ENCODE data around the gene ZNF717.
"Not testable (repeated sequence)": the region's sequence is repeated elsewhere in the genome, so short reads cannot be mapped to it uniquely, and the experiment has no call there.

The ZNF717 gene

DNA sequence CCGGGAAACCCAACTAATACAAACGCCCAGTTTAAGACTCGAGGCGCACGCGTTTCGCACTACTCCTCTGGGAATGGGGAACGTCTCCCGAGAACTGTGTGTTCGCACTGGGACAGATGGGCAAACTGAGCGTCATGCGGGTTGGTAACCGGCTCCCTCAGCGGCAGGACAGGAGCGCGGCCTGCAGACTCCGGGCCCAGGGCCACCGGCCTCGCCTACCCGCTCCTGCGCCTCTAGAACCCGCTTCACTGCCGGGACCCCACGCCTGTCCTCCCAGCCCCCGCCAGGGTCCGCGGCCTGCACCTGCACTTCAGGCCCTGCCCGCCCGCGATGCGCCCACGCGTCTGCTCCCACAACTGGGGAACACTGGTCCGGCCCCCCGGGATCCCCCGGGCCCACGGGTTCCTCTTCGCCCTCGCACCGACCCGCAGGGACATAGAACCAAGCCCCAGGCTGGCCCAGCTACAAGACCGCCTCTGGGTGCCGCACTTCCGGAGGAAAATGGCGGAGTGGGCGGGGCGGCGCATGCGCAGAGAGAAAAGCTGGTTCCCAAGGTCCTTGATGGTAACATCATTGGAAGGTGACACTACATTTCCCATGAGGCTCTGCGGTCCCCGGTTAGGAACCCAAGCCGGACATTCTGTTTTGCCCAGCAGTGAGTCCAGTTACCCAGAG, at the start of gene ZNF717:
Gene ZNF717 (minus strand): TSS at position 469 of the 675 bp plus-strand sequence. CDS start 2,187 bp downstream, outside the sequence.
- DNase-seq (ENCODE audit: low spot score), result peak; percentile 50

DNA sequence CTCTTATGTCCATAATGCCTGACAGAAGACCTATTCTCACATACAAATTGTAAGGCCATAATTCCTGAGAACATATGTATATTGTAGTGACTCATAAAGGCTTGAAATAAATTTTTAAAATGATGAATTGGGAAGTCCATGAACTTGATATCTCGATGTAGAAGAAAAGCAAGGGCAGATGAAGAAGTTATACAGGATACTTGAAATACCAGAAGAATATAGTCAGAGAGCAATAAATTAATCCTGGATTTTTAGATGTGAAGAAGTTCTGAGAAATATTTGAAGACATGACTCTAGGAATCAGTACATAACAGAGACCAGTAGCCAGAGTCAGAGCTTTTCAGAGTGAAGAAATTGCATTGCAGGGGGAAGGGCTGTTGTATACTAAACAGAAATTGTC, 45.7 kb upstream of the ZNF717 start:
- DNase-seq (ENCODE audit: low spot score), result not testable (repeated sequence)

DNA sequence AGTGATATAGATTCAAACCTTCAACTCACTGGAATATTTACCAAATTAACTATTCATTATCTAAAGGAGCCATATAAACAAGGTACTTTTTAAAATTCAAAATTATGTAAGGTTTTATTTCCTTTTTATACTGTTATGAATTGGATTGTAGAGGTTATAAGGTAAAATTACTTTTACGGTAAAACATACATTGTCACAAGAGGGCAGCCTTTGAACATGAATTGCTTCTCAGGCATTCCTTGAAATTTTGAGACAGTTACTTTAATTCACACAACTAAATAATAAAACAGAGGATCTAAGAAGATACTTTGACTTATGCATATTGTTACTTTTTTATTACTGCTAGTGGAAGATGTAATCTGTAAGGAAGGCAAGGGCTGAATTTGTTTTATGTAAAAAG, 32.7 kb upstream of the ZNF717 start:
- not testable (repeated sequence) for DNase-seq (ENCODE audit: low spot score)

DNA sequence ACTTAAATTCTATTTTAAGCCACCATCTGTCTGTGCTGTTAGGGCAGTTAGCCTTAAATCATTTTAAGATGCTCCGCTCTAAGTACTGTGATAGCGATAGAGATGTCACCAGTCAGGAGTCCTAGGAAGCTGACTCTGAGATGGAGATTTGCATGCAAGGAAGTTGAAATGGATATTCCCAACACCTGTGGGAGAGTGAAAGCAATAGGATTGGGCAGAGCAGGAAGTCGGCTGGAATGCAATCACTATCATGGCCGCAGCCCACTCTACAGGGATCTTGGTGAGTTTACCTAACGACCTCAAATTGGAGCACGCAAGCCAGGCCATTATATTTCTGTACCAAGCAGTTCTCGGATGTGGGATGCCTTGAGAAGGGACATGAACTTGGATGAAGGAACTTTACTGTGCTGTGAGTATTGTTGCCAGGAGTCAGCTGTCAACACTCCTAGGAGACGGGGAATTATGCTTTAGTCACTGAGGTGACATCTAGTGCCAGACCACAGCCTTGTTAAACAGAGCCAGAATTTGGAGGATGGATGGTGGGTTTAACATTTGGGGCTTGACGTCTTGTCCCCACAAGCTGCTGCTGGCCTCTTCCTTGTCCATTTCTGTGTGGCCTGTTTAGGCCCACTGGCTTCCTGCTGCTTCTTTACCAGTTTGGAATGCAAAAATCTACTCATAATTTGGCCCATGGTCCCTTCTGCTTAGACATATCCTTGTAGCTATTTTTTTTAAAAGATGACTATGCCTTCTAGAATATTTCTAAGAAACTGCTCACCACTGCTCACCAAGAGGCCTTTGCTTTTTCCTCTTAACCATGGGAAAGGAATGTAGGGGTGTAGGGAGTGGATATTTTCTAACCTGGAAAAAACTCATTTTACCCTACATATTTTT, 31.2 kb upstream of the ZNF717 start:
- DNase-seq (ENCODE audit: low spot score), result not testable (repeated sequence)

DNA sequence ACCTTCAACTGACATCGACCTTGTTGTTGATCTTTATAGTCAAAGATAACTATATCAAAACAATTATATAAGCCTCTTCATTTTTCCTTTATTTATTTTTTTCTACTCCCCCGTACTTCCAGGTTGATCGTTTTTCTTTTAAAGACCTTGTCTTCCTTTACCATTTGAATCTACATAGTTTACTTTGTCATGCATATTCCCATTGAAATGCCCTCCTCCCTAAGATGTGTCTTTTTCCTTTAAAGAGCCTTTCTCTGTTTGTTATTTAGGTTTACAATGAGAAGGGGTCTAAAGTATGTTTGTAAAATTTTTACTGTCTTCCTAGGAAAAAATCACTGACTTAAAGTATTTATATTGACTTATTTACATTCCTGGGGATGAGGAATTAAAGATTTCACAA, 29.4 kb upstream of the ZNF717 start:
- DNase-seq (ENCODE audit: low spot score), result no peak

DNA sequence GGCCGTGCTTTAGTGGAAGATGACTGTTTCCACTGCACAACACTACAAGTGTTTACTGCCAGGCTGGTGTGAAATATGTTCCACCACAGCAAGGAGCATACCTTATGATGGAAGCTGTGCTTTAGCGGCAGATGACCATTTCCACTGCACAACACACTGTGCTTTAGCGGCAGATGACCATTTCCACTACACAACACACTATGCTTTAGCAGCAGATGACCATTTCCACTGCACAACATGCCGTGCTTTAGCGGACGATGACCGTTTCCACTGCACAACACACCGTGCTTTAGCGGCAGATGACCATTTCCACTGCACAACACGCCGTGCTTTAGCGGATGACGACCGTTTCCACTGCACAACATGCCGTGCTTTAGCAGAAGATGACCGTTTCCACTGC, 2.8 kb downstream of the ZNF717 start:
- DNase-seq (ENCODE audit: low spot score), result no peak
- TF ChIP-seq, protein P1, sequence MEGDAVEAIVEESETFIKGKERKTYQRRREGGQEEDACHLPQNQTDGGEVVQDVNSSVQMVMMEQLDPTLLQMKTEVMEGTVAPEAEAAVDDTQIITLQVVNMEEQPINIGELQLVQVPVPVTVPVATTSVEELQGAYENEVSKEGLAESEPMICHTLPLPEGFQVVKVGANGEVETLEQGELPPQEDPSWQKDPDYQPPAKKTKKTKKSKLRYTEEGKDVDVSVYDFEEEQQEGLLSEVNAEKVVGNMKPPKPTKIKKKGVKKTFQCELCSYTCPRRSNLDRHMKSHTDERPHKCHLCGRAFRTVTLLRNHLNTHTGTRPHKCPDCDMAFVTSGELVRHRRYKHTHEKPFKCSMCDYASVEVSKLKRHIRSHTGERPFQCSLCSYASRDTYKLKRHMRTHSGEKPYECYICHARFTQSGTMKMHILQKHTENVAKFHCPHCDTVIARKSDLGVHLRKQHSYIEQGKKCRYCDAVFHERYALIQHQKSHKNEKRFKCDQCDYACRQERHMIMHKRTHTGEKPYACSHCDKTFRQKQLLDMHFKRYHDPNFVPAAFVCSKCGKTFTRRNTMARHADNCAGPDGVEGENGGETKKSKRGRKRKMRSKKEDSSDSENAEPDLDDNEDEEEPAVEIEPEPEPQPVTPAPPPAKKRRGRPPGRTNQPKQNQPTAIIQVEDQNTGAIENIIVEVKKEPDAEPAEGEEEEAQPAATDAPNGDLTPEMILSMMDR (IDR thresholded peaks at IDR 0.05; ENCODE audit: extremely low read depth, missing control alignments), result no peak

More for the DNA sequence above, 29.4 kb upstream of the ZNF717 start:
- TF ChIP-seq, protein P1 (IDR thresholded peaks at IDR 0.05; ENCODE audit: extremely low read depth, missing control alignments), result no peak

DNA sequence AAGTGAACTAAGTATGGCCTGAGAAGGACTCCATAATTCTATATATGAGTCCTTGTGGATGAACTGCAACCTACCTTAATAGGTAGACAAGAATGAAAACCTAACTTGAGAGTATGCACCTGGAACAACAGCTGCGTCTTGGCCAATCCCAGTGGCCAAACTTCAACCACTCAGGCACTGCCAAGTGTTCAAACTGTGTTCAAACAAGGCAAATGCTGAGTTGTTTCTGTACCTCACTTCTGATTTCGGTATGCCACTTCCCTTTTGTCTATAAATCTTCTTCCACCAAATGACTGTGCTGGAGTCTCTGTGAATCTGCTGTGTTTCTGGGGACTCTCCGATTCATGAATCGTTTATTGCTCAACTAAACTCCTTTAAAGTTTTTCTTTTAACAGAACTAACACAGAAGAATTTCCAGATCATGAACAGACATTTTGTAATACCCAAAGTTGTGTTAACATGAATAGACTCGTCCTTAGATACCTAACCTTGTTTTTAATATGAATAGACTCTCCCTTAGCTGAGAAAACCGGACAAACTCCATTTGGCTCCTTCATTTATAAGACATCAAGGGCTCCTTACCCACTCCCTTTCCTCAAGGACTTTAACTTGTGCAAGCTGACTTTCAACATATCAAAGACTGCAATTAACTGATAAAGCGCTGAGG, 4.1 kb downstream of the ZNF717 start:
- DNase-seq (ENCODE audit: low spot score), result no peak

DNA sequence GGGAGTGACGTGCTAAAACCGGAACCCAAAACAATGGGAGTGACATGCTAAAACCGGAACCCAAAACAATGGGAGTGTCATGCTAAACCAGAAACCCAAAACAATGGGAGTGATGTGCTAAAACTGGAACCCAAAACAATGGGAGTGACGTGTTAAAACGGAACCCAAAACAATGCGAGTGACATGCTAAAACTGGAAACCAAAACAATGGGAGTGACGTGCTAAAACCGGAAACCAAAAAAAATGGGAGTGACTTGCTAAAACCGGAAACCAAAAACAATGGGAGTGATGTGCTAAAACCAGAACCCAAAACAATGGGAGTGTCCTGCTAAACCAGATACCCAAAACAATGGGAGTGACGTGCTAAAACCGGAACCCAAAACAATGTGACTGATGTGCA, 7.6 kb downstream of the ZNF717 start:
- DNase-seq (ENCODE audit: low spot score), result not testable (repeated sequence)

More for the DNA sequence above, 4.1 kb downstream of the ZNF717 start:
- TF ChIP-seq, protein P1 (IDR thresholded peaks at IDR 0.05; ENCODE audit: extremely low read depth, missing control alignments), result no peak

DNA sequence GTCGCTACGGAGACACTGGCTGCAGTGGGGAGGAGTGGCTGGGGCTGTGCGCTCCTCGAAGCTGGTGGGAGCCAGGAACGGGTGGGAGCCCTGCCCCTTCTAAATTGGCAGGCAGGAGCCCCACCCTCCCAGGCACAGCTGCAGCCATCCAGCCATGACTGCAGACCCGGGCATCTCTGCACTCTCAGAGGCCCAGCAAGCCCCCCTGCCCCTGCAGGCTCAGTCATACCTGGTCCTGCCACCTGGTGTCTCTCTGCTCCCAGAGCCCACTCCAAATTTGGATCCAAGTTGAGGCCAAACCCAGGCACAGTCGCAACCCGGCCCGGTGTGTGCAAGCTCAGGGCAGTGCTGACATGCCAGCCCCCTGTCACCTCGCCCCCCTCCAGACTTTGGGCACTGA, 13.7 kb downstream of the ZNF717 start:
- DNase-seq (ENCODE audit: low spot score), result not testable (repeated sequence)

DNA sequence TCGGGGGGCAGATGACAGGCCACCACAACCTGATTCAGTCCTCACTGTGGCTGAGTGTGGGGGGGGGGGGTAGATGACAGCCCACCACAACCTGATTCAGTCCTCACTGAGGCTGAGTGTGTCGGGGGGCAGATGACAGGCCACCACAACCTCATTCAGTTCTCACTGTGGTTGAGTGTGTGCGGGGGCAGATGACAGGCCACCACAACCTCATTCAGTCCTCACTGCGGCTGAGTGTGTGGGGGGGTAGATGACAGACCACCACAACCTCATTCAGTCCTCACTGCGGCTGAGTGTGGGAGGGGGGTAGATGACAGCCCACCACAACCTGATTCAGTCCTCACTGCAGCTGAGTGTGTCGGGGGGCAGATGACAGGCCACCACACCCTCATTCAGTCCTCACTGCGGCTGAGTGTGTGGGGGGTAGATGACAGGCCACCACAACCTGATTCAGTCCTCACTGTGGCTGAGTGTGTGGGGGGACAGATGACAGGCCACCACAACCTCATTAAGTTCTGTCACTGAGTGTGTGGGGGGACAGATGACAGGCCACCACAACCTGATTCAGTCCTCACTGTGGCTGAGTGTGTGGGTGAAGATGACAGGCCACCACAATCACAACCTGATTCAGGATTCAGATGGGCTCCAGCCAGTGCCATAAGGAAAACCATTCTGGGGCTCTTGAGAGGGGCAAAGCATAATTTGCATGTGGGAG, 16.9 kb downstream of the ZNF717 start:
- TF ChIP-seq, protein P1 (IDR thresholded peaks at IDR 0.05; ENCODE audit: extremely low read depth, missing control alignments), result no peak

More for the DNA sequence above, 16.9 kb downstream of the ZNF717 start:
- DNase-seq (ENCODE audit: low spot score), result no peak

Data from GM20000 (cell line).